Right lobe of liver (tissue), 4 donors: ENCODE measurements around the gene ARHGEF37.

Experiments used
- CTCF ChIP-seq, 4 donors: fragments of 200-600 bp in 3 of 4; fragments of 450-650 bp in 1 of 4; IDR thresholded peaks; one replicate each; pipeline versions ENCODE4 v1.5.1 to v1.8.0; 2016 to 2022; ENCODE audit warnings: antibody characterized with exemption in 4 of 4, mild to moderate bottlenecking in 2 of 4
- POLR2A ChIP-seq: fragments of 450-650 bp; IDR thresholded peaks from one replicate; pipeline ENCODE4 v1.6.1; 2017; ENCODE audit warnings: antibody characterized with exemption, mild to moderate bottlenecking
- donor health status: DM: no; HTN: no; CAD: no.
- donor health status: DM: no; HTN: no; CAD: no.
- donor health status: DM: no; HTN: yes; CAD: no.

DNA sequence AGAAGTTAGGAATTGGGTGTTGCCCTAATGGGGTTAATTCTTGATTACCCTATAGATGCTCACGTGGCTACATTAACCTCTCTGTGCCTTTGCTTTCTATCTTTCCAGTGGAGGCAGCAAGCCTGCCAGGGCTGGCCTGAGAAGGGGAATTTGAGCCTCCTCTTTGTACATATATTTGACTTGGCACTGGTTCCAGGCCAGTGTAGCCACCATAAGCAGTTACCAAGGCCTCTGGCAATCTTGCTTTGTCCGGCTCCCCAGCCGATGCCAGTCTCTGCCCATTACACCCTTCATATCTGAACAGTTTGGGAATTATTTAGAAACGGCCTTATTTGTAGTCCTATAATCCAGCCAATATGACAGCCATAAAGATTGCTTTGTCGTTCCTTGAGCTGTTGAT is 90.2 kb downstream of the ARHGEF37 start:
- TF ChIP-seq CTCF (IDR thresholded peaks at IDR 0.05) (no peak), POLR2A (no peak)
